Right hindlimb (tissue), 1 donor: ENCODE data around the gene DPYD.

Experiments used
- DNase-seq: peaks from one replicate; pipeline ENCODE4 v3.0.0-alpha.2; 2018

Gene DPYD

DNA sequence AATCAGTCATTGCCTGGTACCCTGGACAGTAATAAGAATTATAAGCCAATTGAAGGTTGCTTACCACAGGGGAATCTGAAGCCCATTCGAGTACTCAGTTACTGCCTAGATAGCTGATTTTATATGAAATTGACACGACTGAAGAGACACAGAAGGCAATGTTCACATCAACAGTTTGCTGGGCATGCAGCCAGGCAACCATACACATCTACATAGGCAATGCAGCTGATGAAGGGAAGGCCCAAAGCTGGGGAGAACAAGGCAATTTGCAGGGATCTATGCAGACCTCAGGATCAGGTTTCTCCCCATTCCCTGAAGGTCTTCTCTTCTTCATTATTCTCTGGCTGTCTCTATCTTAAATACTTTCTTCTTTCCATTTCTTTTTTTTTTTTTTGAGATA, 750.5 kb downstream of the DPYD start:
- DNase-seq: no peak

DNA sequence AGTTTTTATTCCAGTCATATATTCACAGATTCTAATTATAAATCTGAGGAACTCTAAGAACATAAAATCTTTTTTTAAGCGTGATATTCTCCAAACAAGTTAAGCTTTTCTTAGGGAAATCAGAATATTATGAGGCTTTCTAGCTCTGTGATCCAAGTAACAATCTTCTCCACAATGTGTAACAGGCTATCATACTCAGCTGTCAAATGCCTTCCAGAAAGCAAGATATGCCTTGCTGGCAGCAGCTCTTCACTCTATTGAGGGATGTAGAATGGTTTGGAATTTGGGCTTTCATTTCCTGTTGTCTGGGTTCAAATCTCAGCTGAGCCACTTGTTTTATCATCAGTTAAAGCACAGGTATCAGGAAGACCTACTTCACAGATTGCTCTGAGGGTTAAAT, 752.8 kb downstream of the DPYD start:
- DNase-seq: no peak

DNA sequence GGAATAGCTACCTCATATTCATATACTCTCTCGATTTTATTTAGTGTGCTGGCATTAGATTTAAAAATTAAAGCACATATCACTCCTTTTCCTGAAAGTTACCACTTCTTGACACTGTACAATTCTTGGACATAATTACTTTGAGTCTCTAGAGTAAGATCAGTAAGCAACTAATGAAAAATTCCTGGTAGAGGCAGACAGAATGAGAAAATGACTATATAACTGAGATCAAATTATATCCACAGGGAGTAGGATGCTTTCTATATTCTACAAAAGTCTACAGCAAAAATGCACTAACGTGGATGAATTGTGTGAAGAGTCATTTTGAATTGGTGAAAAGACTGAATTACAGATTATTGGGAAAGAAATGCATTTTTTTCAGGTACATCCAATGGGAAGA, 753.6 kb downstream of the DPYD start:
- DNase-seq: no peak

DNA sequence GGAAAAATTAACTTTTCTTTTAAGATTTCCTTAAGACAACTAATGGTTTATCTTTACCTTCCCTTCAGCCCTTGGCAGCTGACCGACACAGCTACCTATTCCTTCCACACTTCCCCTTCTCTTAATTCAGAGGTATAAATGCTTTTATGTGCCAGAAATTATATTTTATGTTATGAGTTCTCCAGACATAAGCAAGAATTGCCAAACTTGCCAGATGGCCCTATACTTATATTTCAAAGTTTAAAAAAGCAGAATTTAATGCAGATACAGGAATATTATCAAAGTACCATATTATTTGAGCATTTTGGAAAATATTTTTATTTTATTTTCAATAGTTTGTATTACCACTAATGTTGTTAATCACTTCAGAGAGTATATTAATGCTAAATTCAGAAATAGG, 754.2 kb downstream of the DPYD start:
- DNase-seq: no peak

DNA sequence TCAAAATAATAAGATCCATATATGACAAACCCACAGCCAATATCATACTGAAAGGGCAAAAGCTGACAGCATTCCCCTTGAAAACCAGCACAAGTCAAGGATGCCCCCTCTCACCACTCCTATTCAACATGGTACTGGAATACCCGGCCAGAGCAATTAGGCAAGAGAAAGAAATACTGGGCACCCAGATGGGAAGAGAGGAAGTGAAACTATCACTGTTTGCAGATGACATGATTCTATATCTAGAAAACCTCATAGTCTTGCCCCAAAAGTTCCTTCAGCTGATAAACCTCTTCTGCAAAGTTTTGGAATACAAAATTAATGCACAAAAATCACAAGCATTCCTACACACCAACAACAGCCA, 756.6 kb downstream of the DPYD start:
- no peak for DNase-seq

DNA sequence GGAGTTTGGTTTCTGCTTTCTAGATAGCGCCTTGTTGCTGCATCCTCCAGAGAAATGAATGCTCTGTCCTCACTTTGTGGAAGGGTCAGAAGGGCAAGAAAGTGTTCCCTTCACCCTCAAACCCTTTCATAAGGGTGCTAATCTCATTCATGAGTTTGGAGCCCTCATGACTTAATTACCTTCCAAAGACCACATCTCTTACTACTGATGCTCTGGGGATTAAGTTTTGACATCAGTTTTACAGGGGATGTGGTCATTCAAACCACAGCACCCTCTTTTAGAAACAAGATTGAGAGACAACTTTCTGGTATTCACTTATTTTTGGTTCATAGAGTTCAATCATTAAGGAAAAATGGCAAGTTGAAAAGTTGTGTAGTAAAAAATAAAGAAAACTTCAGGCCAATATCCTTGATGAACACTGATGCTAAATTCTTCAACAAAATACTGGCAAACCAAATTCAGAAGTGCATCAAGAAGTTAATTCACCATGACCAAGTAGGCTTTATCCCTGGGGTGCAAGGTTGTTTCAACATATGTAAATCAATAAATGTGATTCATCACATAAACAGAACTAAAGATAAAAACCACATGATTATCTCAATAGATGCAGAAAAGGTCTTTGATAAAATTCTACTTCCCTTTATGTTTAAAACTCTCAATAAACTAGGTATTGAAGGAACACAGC, 757.1 kb downstream of the DPYD start:
- DNase-seq: no peak

DNA sequence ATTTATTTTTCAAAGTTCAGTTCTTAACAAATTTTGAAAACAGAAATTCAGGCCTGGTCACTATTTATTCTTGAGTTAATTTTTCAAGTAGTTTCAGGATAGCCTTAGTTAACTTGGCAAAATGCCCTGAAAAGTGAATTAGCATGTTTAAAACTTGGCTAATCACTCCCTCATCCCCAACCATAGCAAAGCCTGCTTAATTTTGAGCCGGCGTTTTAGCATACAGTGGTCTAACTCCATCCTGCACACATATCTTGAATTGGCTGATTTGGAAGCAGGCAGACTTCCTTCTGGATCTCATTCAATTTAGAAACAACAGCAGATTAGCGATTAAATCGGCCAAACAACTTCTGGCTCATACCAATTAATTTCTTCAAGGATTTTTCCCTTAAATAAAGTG, 760.0 kb downstream of the DPYD start:
- no peak for DNase-seq

DNA sequence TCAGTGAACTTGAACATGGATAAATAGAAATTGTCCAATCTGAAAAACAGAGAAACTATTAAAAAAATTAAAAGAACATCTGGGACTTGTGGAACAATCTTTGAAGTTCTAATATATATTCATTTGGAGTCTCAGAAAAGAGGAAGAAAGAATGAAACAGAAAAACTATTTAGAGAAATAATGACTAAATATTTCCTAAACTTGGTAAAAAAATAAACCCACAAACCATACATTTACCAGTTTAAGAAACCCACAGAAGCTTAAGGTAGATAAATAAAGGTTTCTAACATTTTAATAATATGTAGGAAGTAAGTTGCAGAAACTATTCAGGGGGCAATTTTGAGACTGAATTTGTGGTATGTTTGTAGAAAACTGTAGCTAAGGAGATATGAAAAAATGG, 761.5 kb downstream of the DPYD start:
- no peak for DNase-seq

DNA sequence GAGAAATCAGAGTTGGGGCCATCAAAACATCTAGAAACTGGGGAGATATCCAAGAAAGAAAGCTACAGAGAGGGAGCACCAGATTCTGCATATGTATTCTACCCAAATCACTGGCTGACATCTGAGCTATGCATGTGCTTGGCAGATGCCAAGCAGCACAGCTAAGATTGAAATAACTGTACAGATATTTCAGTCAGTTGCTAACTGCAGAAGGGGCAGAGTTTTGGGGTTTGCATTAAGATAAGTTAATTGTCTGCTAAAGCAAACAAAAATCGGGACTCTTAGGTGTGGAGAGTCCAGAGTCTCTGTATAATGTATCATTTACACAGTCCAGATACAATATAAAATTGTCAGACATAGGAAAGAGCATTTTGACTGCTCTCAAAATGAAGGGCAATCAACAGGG, 762.1 kb downstream of the DPYD start:
- DNase-seq: peak; percentile 23

DNA sequence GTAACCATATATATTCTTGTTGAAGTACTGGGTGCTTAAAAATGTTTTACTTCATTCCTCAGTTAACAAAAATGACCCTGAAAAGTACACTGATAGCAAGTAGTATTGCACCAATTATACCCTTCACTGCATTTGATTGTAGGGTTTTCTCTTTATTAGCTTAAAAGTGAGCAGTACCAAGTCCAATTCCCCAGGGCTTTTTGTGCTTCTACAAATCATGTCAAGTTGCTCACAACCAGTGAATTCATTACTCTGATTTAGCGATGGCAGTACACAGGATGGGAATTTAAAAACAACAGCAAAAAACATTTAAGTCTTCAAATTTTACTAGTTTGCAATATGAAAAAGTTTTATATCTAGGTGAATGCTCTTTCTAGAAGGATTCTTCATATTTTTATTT, 762.8 kb downstream of the DPYD start:
- no peak for DNase-seq

DNA sequence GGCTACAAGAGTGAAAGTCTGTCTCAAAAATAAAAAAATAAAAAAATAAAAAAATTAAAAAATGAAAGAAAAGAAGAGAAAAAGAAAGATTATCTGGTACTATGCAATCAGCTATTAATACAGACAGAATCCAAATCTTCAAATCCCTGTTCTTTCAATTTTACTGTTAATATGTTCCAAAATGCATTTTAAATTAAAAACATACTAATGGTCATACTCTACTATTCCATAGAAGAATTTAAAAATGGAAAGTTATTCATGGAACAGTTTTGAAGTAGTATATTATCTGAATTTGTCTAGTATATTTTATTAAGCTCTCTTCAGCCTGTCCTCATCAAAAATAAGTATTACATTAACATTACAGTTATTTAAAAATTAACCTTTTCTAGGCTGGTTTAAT, 769.2 kb downstream of the DPYD start:
- DNase-seq: no peak

DNA sequence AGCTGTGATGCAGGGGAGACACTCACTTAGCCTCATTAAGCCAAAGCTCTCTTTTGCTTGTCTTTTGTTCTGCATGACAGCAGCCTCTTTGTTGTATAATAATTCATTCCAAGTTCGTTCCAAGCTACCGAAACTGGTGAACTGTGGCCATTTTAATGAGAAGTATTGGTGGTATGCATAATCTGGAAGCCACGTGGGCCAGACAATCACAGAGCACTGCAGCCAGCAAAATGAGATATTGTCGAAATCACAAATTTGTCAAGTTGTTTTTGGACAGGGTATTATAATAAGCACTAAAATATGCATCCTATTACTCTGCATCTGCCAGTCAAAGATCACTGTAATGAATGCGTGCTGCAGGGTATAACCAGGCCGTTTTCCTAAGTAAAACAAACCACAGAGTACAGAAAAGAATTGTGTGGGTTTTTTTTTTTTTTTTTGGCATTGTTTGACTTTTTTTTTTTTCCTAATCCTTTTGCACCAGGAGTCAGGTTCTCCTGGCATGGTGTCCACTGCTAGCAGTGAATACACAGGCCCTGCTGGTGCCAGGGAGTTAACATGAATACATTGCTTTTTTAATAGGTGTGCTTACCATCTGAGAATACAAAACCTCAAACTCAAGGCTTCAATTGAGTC, 775.4 kb downstream of the DPYD start:
- DNase-seq: no peak

DNA sequence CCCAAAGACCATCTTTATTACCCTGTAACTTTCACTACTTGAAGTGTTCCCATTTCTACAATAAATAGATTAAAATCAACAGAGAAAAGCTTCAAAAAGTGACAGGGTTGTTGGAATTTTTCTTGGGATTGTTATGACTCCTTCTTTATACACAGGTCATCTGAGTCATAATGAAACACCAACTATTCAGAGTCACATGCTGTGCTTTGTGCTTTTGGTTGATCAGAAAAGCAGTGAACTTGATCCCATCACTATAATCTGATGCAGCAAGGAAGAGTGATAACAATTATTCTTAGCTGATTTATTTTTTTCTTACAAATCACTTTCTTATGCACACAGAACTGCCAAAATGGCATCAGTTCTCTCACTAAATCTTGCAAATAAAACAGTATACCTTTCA, 776.3 kb downstream of the DPYD start:
- DNase-seq: no peak

DNA sequence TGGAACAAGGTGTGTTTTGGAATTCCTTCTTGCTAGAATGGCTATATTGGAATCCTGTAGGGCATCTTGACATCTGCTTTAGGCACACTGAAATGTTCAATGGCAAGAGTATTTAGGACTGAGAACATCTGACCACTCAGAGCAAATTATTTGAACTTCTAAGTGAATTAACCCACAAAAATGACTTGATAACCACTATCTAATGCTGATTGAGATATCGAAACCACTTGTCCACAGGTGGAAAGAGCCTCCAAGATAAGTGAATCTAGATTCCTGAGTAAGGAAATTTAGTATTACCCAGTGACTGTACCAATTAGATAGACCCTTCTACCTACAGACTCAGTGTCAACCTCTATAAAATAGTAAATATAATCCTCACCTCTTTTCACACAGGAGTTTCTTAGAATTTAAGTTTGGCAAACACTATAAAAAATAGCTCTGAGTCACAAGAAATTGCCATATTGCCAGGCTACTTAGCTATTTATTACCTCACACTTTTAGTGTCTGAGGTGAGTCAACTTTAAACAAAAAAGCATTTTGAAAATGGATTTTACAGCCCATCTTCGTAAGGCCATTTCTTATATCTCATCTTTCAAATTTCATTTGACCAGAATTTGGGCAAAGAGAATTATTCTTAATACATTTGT, 777.5 kb downstream of the DPYD start:
- DNase-seq: no peak

DNA sequence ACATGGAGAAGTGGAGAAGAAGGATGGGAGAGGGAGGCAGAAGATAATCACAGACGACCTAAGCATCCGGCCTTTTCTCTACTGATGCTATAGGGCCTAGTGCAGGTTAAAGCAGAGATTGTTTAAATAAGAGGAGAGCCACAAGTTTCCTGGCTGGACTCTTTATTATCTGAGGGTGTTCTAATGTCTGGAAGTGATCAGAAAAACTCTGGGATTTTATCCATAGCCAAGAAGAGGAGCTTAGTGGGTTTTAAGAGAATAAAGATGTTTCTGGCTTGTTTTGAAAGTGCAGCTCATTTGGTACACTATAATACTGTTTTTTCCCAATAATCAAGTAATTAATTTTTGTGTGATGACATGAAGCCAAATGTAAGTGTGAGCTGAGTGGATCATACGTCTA, 780.2 kb downstream of the DPYD start:
- DNase-seq: no peak

DNA sequence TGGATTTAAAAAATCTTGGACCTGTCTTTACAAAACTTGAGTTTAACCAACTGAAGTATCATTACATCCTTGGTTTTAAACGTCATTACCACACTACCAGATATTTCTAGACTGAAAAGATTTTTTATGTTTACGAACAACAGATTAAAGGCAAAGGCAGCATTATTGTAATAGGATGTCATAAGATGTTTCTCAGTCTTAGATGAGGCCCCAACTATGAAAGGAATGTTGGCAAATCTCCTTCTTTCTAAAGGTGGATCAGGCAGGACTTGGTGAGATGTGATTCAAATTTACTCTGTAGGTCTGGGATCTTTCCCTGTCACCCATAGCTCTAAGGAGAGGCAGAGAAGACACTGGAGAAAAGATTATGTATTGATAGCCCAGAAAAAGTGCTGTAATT, 781.3 kb downstream of the DPYD start:
- DNase-seq: no peak

DNA sequence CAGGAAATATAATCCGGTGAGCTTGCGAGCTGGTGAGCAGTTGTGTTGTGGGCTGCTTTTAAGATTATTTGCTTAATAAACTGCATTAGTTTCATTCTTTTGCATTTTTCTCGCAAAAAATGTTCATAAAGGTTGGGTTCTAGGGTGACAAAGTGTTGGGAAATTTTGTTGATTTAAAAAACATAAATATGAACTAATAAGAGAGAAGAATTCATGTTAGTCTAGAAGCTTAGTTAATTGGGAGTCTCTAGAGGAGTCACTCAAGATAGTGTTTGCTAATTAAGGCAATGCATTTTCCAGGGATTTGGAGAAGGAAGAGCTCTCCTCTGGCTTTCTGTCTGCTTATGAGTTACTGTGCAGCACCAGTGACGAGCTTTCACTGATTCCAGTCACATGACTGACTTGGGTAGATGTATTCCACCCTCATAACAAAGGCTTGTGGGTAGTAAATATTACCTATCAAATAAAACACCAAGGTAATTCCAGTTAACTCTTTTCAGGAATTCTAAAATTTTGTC, 782.3 kb downstream of the DPYD start:
- DNase-seq: no peak

DNA sequence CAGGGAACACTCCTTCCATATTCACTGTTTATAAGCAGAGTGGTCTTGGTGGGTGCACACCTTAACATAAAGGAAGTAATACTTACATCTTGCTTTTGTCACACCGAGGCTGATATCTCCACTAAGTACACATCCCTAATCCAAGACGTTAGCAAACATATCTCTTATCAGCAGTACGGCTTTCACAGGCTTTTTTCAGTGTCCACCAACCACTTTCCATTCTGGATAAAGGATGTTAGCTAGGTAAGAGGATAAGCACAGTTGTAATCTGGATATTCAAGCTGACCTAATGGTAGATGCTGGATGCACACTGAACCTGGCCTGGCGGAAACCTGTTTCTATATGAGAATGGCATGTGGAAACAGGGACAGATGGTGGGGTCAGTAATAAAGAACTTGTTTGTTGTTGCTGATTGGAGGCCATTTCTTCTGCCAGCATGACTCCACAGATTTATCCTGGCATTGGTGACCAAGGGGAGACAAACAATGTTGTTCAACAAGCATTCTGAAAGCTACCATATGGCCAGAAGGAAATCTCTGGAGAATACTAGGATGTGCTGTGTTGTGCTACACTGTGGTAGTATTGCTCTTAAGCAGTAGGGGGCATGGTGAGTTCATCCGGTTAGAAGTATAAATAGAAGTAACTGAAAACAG, 782.8 kb downstream of the DPYD start:
- DNase-seq: peak; percentile 25

DNA sequence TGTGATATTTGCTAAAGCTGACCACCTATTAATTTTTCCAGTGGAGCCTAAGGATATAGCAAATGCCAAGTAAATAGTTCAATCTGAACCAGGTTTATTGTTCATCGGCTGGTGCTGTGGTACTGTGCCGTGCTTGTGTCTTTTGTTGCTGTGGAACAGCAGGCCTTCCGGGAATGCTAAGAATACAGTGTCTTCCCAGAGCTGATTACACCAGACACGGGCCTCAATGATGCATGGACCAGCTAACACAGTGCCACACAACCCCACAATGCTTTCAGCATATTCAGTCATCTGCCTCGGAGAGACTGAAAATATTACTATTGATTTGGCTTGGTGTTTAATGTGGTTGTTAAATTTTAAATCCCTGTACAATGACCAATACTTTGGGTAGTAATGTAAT, 783.8 kb downstream of the DPYD start:
- DNase-seq: no peak

DNA sequence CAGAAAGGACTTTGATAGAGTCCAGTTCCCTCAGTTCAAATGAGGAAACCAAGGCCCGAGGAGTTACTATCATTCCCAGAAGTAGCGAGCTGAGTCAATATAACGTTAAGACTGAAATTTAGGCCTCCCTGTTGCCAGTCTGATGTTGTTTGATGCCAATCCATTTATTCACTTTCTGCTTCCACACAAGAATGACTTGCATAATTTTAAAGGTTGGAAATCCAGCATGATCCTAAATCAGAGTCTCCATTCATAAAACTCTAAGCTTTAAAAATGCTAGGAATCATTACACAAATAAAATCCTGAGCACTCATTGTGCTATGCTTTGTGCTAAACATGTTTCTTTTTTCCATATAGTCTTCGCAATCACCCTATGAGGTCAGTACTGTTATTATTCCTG, 784.9 kb downstream of the DPYD start:
- DNase-seq: no peak

DNA sequence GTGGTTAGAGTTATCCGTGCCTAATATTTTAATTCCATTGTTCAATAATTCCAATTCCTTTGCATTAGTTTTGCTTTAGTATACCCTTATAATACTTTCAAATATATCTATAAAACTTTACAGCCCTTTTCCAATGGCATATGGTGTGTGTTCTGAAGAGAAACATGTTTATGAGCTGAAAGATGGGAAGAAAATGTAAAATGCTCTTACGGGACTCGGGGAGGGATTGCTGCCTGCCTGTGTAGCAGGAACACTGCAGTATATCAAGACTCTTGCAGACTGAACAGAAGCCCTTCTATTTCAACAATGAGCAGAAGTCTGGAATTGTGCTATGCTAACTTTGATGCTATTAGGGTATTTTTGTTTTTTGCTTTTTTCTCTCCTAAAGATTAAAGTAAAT, 792.4 kb downstream of the DPYD start:
- DNase-seq: no peak

DNA sequence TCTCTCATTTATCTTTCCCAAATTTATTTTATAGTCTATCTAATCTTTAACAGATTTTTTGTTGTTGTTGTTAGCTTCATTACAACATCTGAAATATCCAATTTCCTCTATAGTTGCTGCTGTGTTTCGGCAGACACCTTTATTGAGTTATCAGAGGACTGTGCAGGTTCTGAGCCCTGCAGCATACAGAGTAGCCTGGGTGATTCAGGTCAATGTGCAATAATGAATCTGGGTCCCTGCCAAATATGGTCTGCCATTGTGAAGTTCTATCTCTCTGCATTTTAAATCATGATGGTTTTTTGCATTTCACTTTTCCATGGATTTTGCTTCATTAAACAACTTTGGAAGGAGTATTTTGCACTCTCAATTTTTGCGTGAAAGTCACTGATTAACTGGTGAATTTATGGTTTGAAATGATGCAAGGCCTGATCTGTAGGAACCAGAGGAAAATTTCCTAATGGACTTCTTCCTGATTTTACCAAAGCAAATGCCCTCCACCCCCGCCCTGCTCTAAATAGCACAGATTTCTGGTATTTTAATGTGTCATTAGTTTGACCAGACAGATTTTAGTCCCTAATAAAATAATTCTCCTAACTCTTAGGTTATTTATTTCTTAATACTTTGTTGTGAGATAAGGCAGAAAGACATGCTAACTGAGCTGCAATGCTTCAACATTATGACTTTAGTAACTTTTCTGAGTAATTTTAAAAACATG, 797.0 kb downstream of the DPYD start:
- DNase-seq: no peak

DNA sequence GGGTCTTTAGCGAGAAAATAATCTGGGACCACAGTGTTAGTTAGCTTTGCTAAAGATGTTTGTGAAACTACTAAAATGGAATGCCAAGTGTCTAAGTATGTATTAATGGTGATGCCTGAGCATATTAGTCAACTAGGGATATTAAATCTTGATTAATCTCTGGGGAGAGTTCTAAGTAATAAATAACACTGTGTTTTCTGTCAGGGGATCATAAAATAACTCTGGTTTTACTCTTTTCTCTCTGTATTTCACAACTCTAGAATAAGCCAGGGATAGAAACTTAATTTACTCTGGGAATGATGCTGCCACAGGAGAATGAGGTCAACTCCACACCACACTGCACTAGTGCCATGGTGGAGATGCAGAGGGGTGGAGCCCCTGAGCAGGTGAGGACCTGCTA, 800.0 kb downstream of the DPYD start:
- no peak for DNase-seq
